Ishikawa (cell line): ENCODE measurements around the gene ST3GAL6.

Source experiments
- CEBPB ChIP-seq: IDR thresholded peaks from 2 replicates; pipeline ENCODE4 v1.6.1; 2012
- CREB1 ChIP-seq: IDR thresholded peaks from 2 replicates; pipeline ENCODE4 v1.6.1; 2012; ENCODE audit warnings: low read depth
- EGR1 ChIP-seq: IDR thresholded peaks from 2 replicates; pipeline ENCODE4 v1.6.1; 2012
- EP300 ChIP-seq: IDR thresholded peaks from 2 replicates; pipeline ENCODE4 v1.6.1; 2012; ENCODE audit warnings: borderline replicate concordance
- FOXM1 ChIP-seq: IDR thresholded peaks from 2 replicates; pipeline ENCODE4 v1.6.1; 2012; ENCODE audit warnings: low read depth, borderline replicate concordance
- MAX ChIP-seq: IDR thresholded peaks from 2 replicates; pipeline ENCODE4 v1.6.1; 2012
- NFIC ChIP-seq: IDR thresholded peaks from 2 replicates; pipeline ENCODE4 v1.6.1; 2012
- RAD21 ChIP-seq: IDR thresholded peaks from 2 replicates; pipeline ENCODE4 v1.6.1; 2012; ENCODE audit warnings: low read depth
- REST ChIP-seq: IDR thresholded peaks from 2 replicates; pipeline ENCODE4 v1.6.1; 2012; ENCODE audit warnings: low read depth, mild to moderate bottlenecking
- TAF1 ChIP-seq: IDR thresholded peaks from 2 replicates; pipeline ENCODE4 v1.6.1; 2012; ENCODE audit warnings: low read depth, mild to moderate bottlenecking
- TCF12 ChIP-seq: IDR thresholded peaks from 2 replicates; pipeline ENCODE4 v1.6.1; 2012; ENCODE audit warnings: low read depth
- TEAD4 ChIP-seq: IDR thresholded peaks from 2 replicates; pipeline ENCODE4 v1.6.1; 2012
- USF1 ChIP-seq: IDR thresholded peaks from 2 replicates; pipeline ENCODE4 v1.6.1; 2012
- YY1 ChIP-seq: IDR thresholded peaks from 2 replicates; pipeline ENCODE4 v1.6.1; 2012; ENCODE audit warnings: low read depth
- ZBTB7A ChIP-seq: IDR thresholded peaks from 2 replicates; pipeline ENCODE4 v1.6.1; 2012; ENCODE audit warnings: low read depth

Gene ST3GAL6

GRCh38 chr3:98739266-98739665 lies 23.9 kb upstream of the ST3GAL6 start:
- TF ChIP-seq REST, result no peak
- no peak for TF ChIP-seq CEBPB
- no peak for TF ChIP-seq TCF12
- TF ChIP-seq MAX, result no peak
- TF ChIP-seq NFIC, result no peak
- TF ChIP-seq EP300, result no peak
- no peak for TF ChIP-seq YY1
- no peak for TF ChIP-seq USF1
- TF ChIP-seq CREB1, result no peak
- TF ChIP-seq RAD21, result no peak
- no peak for TF ChIP-seq TAF1
- no peak for TF ChIP-seq TEAD4
- no peak for TF ChIP-seq EGR1
- TF ChIP-seq FOXM1, result no peak
- TF ChIP-seq ZBTB7A, result no peak

GRCh38 chr3:98740324-98740723 lies 22.8 kb upstream of the ST3GAL6 start:
- no peak for TF ChIP-seq EGR1
- TF ChIP-seq TEAD4, result no peak
- TF ChIP-seq FOXM1, result no peak
- TF ChIP-seq ZBTB7A, result no peak
- TF ChIP-seq NFIC, result no peak
- TF ChIP-seq EP300, result no peak
- no peak for TF ChIP-seq CEBPB
- no peak for TF ChIP-seq USF1

GRCh38 chr3:98741121-98741716 lies 21.9 kb upstream of the ST3GAL6 start:
- no peak for TF ChIP-seq TCF12
- TF ChIP-seq YY1, result no peak
- no peak for TF ChIP-seq EGR1
- no peak for TF ChIP-seq ZBTB7A
- TF ChIP-seq FOXM1, result no peak
- TF ChIP-seq RAD21, result no peak
- no peak for TF ChIP-seq TEAD4
- no peak for TF ChIP-seq REST

GRCh38 chr3:98743071-98743470 lies 20.1 kb upstream of the ST3GAL6 start:
- TF ChIP-seq FOXM1 (no peak), EP300 (no peak), YY1 (no peak), NFIC (no peak), TAF1 (no peak), MAX (no peak), TCF12 (no peak), EGR1 (no peak), CEBPB (no peak), RAD21 (no peak), CREB1 (no peak), TEAD4 (no peak), USF1 (no peak), ZBTB7A (no peak), REST (no peak)
